Natural killer cell (primary cell): ENCODE results near the gene WDR77. TPM values are rescaled to one million over a fixed set of nuclear protein-coding genes. Genes with fewer than 3 reads are reported as not detected.
A peak's percentile ranks its signal among the peaks of the same experiment; 100 is the strongest.

ENCODE experiments used
- ATAC-seq, 3 donors: fragments of 150-1000 bp in 2 of 3; fragments of 200-7000 bp in 1 of 3; cut with Tn5 transposase; 1 replicate in 1 of 3; 2 replicates in 2 of 3; pipeline ENCODE4 v1.10.0; 2021; ENCODE audit warnings: mild to moderate bottlenecking in 2 of 3, moderate library complexity in 2 of 3
- DNase-seq, 2 donors: peaks; one replicate each; pipeline versions ENCODE4 v3.0.0 to v3.0.0-alpha.2; 2013 to 2021; ENCODE audit warnings: mixed read lengths in 1 of 2
- H3K27ac ChIP-seq: one replicate; pipeline ENCODE4 v1.5.1; 2013; ENCODE audit warnings: mild to moderate bottlenecking, low read length
- H3K27me3 ChIP-seq: one replicate; pipeline ENCODE4 v1.6.1; 2013; ENCODE audit warnings: low read length; ENCODE audit not compliant: control insufficient read depth, insufficient read depth
- H3K36me3 ChIP-seq: one replicate; pipeline ENCODE4 v1.6.1; 2013; ENCODE audit warnings: low read length; ENCODE audit not compliant: control insufficient read depth, insufficient read depth
- H3K4me1 ChIP-seq: one replicate; pipeline ENCODE4 v1.6.1; 2013; ENCODE audit warnings: low read length; ENCODE audit not compliant: control insufficient read depth, insufficient read depth
- H3K4me3 ChIP-seq: one replicate; pipeline ENCODE4 v1.5.1; 2013; ENCODE audit warnings: low read length
- H3K9me3 ChIP-seq: one replicate; pipeline ENCODE4 v1.6.1; 2013; ENCODE audit warnings: low read length; ENCODE audit not compliant: control insufficient read depth, insufficient read depth
- H3K27ac Mint-ChIP-seq, 2 donors: one replicate each; pipeline ENCODE4 v1.8.0; 2022; ENCODE audit warnings: mild to moderate bottlenecking in 2 of 2, mixed read lengths in 2 of 2, moderate library complexity in 1 of 2
- H3K27me3 Mint-ChIP-seq, 2 donors: one replicate each; pipeline ENCODE4 v1.8.0; 2022; ENCODE audit warnings: low read depth in 2 of 2, mixed read lengths in 2 of 2
- H3K36me3 Mint-ChIP-seq: one replicate; pipeline ENCODE4 v1.8.0; 2022; ENCODE audit warnings: mixed read lengths
- H3K4me1 Mint-ChIP-seq, 2 donors: one replicate each; pipeline ENCODE4 v1.8.0; 2022; ENCODE audit warnings: mixed read lengths in 2 of 2
- H3K4me3 Mint-ChIP-seq: one replicate; pipeline ENCODE4 v1.8.0; 2022; ENCODE audit warnings: mild to moderate bottlenecking, moderate library complexity, mixed read lengths
- H3K9me3 Mint-ChIP-seq, 2 donors: one replicate each; pipeline ENCODE4 v1.8.0; 2022; ENCODE audit warnings: mixed read lengths in 2 of 2
- CTCF ChIP-seq: fragments of 200-600 bp; IDR thresholded peaks from one replicate; pipeline ENCODE4 v1.8.0; 2022; ENCODE audit warnings: antibody characterized with exemption
- WGBS: methylation state at CpG from one replicate; pipeline ENCODE4 v1.1.7; 2013; ENCODE audit warnings: missing lambda C conversion rate; ENCODE audit not compliant: insufficient coverage; 5-methylcytosine and 5-hydroxymethylcytosine counted together
- intact Hi-C: fragments of 100-400 bp; cut with micrococcal nuclease; formaldehyde crosslinking; loops from one replicate; pipeline ENCODE4 v1.14.2; 2022
- total RNA-seq, 4 donors: library from RNA; stranded (reverse); fragments of 120-200 nt in 1 of 4; gene quantifications; one replicate each; pipeline versions ENCODE4 v1.2.3 to v1.2.4, GENCODE V29; 2013 to 2022

The WDR77 gene
- total RNA-seq, 3 donors from 2014 or later (not counting 1 experiment from before 2014, with no cell fraction given): 15.5 to 20.8 (median 17.8) TPM

- H3K27ac ChIP-seq: peak overlapping the region; percentile 86
- WGBS: 28% methylated on average over 5 of the region's 5 CpGs
- peak; percentile 27 to 49 (median 31) for ATAC-seq
- no peaks in the 10 kb centered on the region for H3K36me3 Mint-ChIP-seq
- no peak for TF ChIP-seq CTCF
- no peaks in the 10 kb centered on the region for H3K9me3 ChIP-seq
- no peak overlapping the region for H3K4me3 Mint-ChIP-seq
- H3K9me3 Mint-ChIP-seq: no peaks in the 10 kb centered on the region
- peak in 1 of 2 donors; percentile 43 for DNase-seq
- H3K4me3 ChIP-seq: peak overlapping the region; percentile 6
- no peaks in the 10 kb centered on the region for H3K27me3 ChIP-seq
- H3K4me1 ChIP-seq: peaks cover 35% of the 10 kb centered on the region
- no peak overlapping the region for H3K27ac Mint-ChIP-seq
- H3K4me1 Mint-ChIP-seq: peaks cover 6 to 15% of the 10 kb centered on the region in 2 donors
- peaks cover 13% of the 10 kb centered on the region for H3K36me3 ChIP-seq
- H3K27me3 Mint-ChIP-seq: no peaks in the 10 kb centered on the region
- intact Hi-C loops: loop anchor here (1.0 to 10.0 kb wide), 2 partner anchors 21 to 284 kb away; partner anchors contain the start of genes ATP5PB, DDX20 and WDR77
Observed at GRCh38 chr1:111470596-111470995, 21.5 kb upstream of the WDR77 start.

GRCh38 chr1:111469539-111469938 is 20.5 kb upstream of the WDR77 start:
- Mint-ChIP-seq H3K36me3 (no peaks in the 10 kb centered on the region), H3K27me3 (no peaks in the 10 kb centered on the region), H3K9me3 (no peaks in the 10 kb centered on the region), H3K27ac (no peak overlapping the region), H3K4me1 (peaks cover 5 to 7% of the 10 kb centered on the region in 2 donors), H3K4me3 (no peak overlapping the region)
- DNase-seq (no peak), ATAC-seq (no peak)
- intact Hi-C loops: no loop called here
- Histone ChIP-seq H3K27me3 (no peaks in the 10 kb centered on the region), H3K27ac (peak overlapping the region; percentile 86), H3K4me1 (peaks cover 35% of the 10 kb centered on the region), H3K9me3 (no peaks in the 10 kb centered on the region), H3K36me3 (peaks cover 13% of the 10 kb centered on the region), H3K4me3 (no peak overlapping the region)
- no peak for TF ChIP-seq CTCF

GRCh38 chr1:111468717-111469100 is 19.7 kb upstream of the WDR77 start:
- ATAC-seq (no peak), DNase-seq (no peak)
- Histone ChIP-seq H3K27ac (no peak overlapping the region), H3K4me3 (no peak overlapping the region), H3K4me1 (peaks cover 35% of the 10 kb centered on the region), H3K36me3 (peaks cover 20% of the 10 kb centered on the region), H3K27me3 (no peaks in the 10 kb centered on the region), H3K9me3 (no peaks in the 10 kb centered on the region)
- H3K27me3 Mint-ChIP-seq: no peaks in the 10 kb centered on the region
- H3K4me1 Mint-ChIP-seq: peaks cover 1 to 5% of the 10 kb centered on the region in 2 donors
- H3K4me3 Mint-ChIP-seq: no peak overlapping the region
- H3K36me3 Mint-ChIP-seq: no peaks in the 10 kb centered on the region
- H3K27ac Mint-ChIP-seq: no peak overlapping the region
- intact Hi-C loops: no loop called here
- no peaks in the 10 kb centered on the region for H3K9me3 Mint-ChIP-seq
- no peak for TF ChIP-seq CTCF
